ENCODE data around the gene HSPA12A.
"Not testable (repeated sequence)": the region's sequence is repeated elsewhere in the genome, so short reads cannot be mapped to it uniquely, and the experiment has no call there.

HSPA12A gene

GRCh38 chr10:116711803-116712202 is 30.6 kb downstream of the HSPA12A start:
- H3K27me3 ChIP-seq (replicated peaks; ENCODE audit: control insufficient read depth, insufficient read depth, low read length); H3K4me3 ChIP-seq (ENCODE audit: low read length); H3K9me3 ChIP-seq (ENCODE audit: control insufficient read depth, low read length); H3K36me3 ChIP-seq (ENCODE audit: control insufficient read depth, insufficient read depth, low read length, severe bottlenecking); DNase-seq (ENCODE audit: low read depth); H3K9ac ChIP-seq (ENCODE audit: low read length): not testable (repeated sequence)
- peaks cover 46% of the 10 kb centered on the region for H3K4me1 ChIP-seq (ENCODE audit: control insufficient read depth, insufficient read depth, low read length)

GRCh38 chr10:116710076-116710475 is 32.3 kb downstream of the HSPA12A start:
- H3K4me1 ChIP-seq (ENCODE audit: control insufficient read depth, insufficient read depth, low read length) = peaks cover 56% of the 10 kb centered on the region
- DNase-seq (ENCODE audit: low read depth) = no peak
- H3K4me3 ChIP-seq (ENCODE audit: low read length) = peak overlapping the region; percentile 30
- no peaks in the 10 kb centered on the region for H3K27me3 ChIP-seq (replicated peaks; ENCODE audit: control insufficient read depth, insufficient read depth, low read length)
- H3K36me3 ChIP-seq (ENCODE audit: control insufficient read depth, insufficient read depth, low read length, severe bottlenecking) = no peaks in the 10 kb centered on the region
- H3K9me3 ChIP-seq (ENCODE audit: control insufficient read depth, low read length) = no peaks in the 10 kb centered on the region
- peak overlapping the region; percentile 40 for H3K9ac ChIP-seq (ENCODE audit: low read length)

- Histone ChIP-seq H3K9ac (ENCODE audit: low read length) (peak overlapping the region; percentile 32), H3K4me1 (ENCODE audit: control insufficient read depth, insufficient read depth, low read length) (peaks cover 56% of the 10 kb centered on the region), H3K27me3 (replicated peaks; ENCODE audit: control insufficient read depth, insufficient read depth, low read length) (no peaks in the 10 kb centered on the region), H3K9me3 (ENCODE audit: control insufficient read depth, low read length) (no peaks in the 10 kb centered on the region), H3K4me3 (ENCODE audit: low read length) (peak overlapping the region; percentile 36), H3K36me3 (ENCODE audit: control insufficient read depth, insufficient read depth, low read length, severe bottlenecking) (no peaks in the 10 kb centered on the region)
- no peak for DNase-seq (ENCODE audit: low read depth)
Observed at GRCh38 chr10:116708877-116709276, 33.5 kb downstream of the HSPA12A start.

- Histone ChIP-seq H3K9me3 (ENCODE audit: control insufficient read depth, low read length) (no peaks in the 10 kb centered on the region), H3K36me3 (ENCODE audit: control insufficient read depth, insufficient read depth, low read length, severe bottlenecking) (no peaks in the 10 kb centered on the region), H3K9ac (ENCODE audit: low read length) (peak overlapping the region; percentile 32), H3K27me3 (replicated peaks; ENCODE audit: control insufficient read depth, insufficient read depth, low read length) (no peaks in the 10 kb centered on the region), H3K4me1 (ENCODE audit: control insufficient read depth, insufficient read depth, low read length) (peaks cover 56% of the 10 kb centered on the region), H3K4me3 (ENCODE audit: low read length) (peak overlapping the region; percentile 36)
- peak; percentile 24 for DNase-seq (ENCODE audit: low read depth)
Observed at GRCh38 chr10:116708391-116708821, 34.0 kb downstream of the HSPA12A start.

- DNase-seq (ENCODE audit: low read depth) = no peak
- Histone ChIP-seq H3K9me3 (ENCODE audit: control insufficient read depth, low read length) (no peaks in the 10 kb centered on the region), H3K4me3 (ENCODE audit: low read length) (peak overlapping the region; percentile 25), H3K9ac (ENCODE audit: low read length) (peak overlapping the region; percentile 32), H3K27me3 (replicated peaks; ENCODE audit: control insufficient read depth, insufficient read depth, low read length) (no peaks in the 10 kb centered on the region), H3K4me1 (ENCODE audit: control insufficient read depth, insufficient read depth, low read length) (peaks cover 56% of the 10 kb centered on the region), H3K36me3 (ENCODE audit: control insufficient read depth, insufficient read depth, low read length, severe bottlenecking) (peaks cover 3% of the 10 kb centered on the region)
Observed at GRCh38 chr10:116707981-116708380, 34.4 kb downstream of the HSPA12A start.

- no peak for DNase-seq (ENCODE audit: low read depth)
- H3K4me3 ChIP-seq (ENCODE audit: low read length) = no peak overlapping the region
- H3K9me3 ChIP-seq (ENCODE audit: control insufficient read depth, low read length) = no peaks in the 10 kb centered on the region
- peaks cover 51% of the 10 kb centered on the region for H3K4me1 ChIP-seq (ENCODE audit: control insufficient read depth, insufficient read depth, low read length)
- H3K36me3 ChIP-seq (ENCODE audit: control insufficient read depth, insufficient read depth, low read length, severe bottlenecking) = peaks cover 7% of the 10 kb centered on the region
- H3K27me3 ChIP-seq (replicated peaks; ENCODE audit: control insufficient read depth, insufficient read depth, low read length) = no peaks in the 10 kb centered on the region
- H3K9ac ChIP-seq (ENCODE audit: low read length) = no peak overlapping the region
Observed at GRCh38 chr10:116706281-116706680, 36.1 kb downstream of the HSPA12A start.

GRCh38 chr10:116705498-116705897 is 36.9 kb downstream of the HSPA12A start:
- H3K9me3 ChIP-seq (ENCODE audit: control insufficient read depth, low read length) = no peaks in the 10 kb centered on the region
- H3K4me1 ChIP-seq (ENCODE audit: control insufficient read depth, insufficient read depth, low read length) = peaks cover 46% of the 10 kb centered on the region
- no peaks in the 10 kb centered on the region for H3K27me3 ChIP-seq (replicated peaks; ENCODE audit: control insufficient read depth, insufficient read depth, low read length)
- peaks cover 9% of the 10 kb centered on the region for H3K36me3 ChIP-seq (ENCODE audit: control insufficient read depth, insufficient read depth, low read length, severe bottlenecking)
- no peak for DNase-seq (ENCODE audit: low read depth)
- no peak overlapping the region for H3K4me3 ChIP-seq (ENCODE audit: low read length)
- H3K9ac ChIP-seq (ENCODE audit: low read length) = no peak overlapping the region

- Histone ChIP-seq H3K27me3 (replicated peaks; ENCODE audit: control insufficient read depth, insufficient read depth, low read length) (no peaks in the 10 kb centered on the region), H3K4me1 (ENCODE audit: control insufficient read depth, insufficient read depth, low read length) (peaks cover 40% of the 10 kb centered on the region), H3K9ac (ENCODE audit: low read length) (no peak overlapping the region), H3K36me3 (ENCODE audit: control insufficient read depth, insufficient read depth, low read length, severe bottlenecking) (peaks cover 12% of the 10 kb centered on the region), H3K4me3 (ENCODE audit: low read length) (no peak overlapping the region), H3K9me3 (ENCODE audit: control insufficient read depth, low read length) (no peaks in the 10 kb centered on the region)
- no peak for DNase-seq (ENCODE audit: low read depth)
Observed at GRCh38 chr10:116704926-116705325, 37.4 kb downstream of the HSPA12A start.

- peaks cover 13% of the 10 kb centered on the region for H3K4me1 ChIP-seq (ENCODE audit: control insufficient read depth, insufficient read depth, low read length)
- H3K4me3 ChIP-seq (ENCODE audit: low read length) = no peak overlapping the region
- peaks cover 30% of the 10 kb centered on the region for H3K36me3 ChIP-seq (ENCODE audit: control insufficient read depth, insufficient read depth, low read length, severe bottlenecking)
- DNase-seq (ENCODE audit: low read depth) = no peak
- no peak overlapping the region for H3K9ac ChIP-seq (ENCODE audit: low read length)
- H3K9me3 ChIP-seq (ENCODE audit: control insufficient read depth, low read length) = no peaks in the 10 kb centered on the region
- H3K27me3 ChIP-seq (replicated peaks; ENCODE audit: control insufficient read depth, insufficient read depth, low read length) = no peaks in the 10 kb centered on the region
Observed at GRCh38 chr10:116702165-116702564, 40.2 kb downstream of the HSPA12A start.

- no peaks in the 10 kb centered on the region for H3K4me1 ChIP-seq (ENCODE audit: control insufficient read depth, insufficient read depth, low read length)
- H3K9ac ChIP-seq (ENCODE audit: low read length) = no peak overlapping the region
- no peak overlapping the region for H3K4me3 ChIP-seq (ENCODE audit: low read length)
- H3K9me3 ChIP-seq (ENCODE audit: control insufficient read depth, low read length) = no peaks in the 10 kb centered on the region
- H3K27me3 ChIP-seq (replicated peaks; ENCODE audit: control insufficient read depth, insufficient read depth, low read length) = no peaks in the 10 kb centered on the region
- H3K36me3 ChIP-seq (ENCODE audit: control insufficient read depth, insufficient read depth, low read length, severe bottlenecking) = peaks cover 38% of the 10 kb centered on the region
- no peak for DNase-seq (ENCODE audit: low read depth)
Observed at GRCh38 chr10:116699471-116700150, 42.8 kb downstream of the HSPA12A start.

- no peak for DNase-seq (ENCODE audit: low read depth)
- Histone ChIP-seq H3K36me3 (ENCODE audit: control insufficient read depth, insufficient read depth, low read length, severe bottlenecking) (peaks cover 38% of the 10 kb centered on the region), H3K9me3 (ENCODE audit: control insufficient read depth, low read length) (no peaks in the 10 kb centered on the region), H3K9ac (ENCODE audit: low read length) (no peak overlapping the region), H3K4me1 (ENCODE audit: control insufficient read depth, insufficient read depth, low read length) (no peaks in the 10 kb centered on the region), H3K4me3 (ENCODE audit: low read length) (no peak overlapping the region), H3K27me3 (replicated peaks; ENCODE audit: control insufficient read depth, insufficient read depth, low read length) (no peaks in the 10 kb centered on the region)
Observed at GRCh38 chr10:116699049-116699448, 43.3 kb downstream of the HSPA12A start.

- no peak overlapping the region for H3K4me3 ChIP-seq (ENCODE audit: low read length)
- no peaks in the 10 kb centered on the region for H3K9me3 ChIP-seq (ENCODE audit: control insufficient read depth, low read length)
- DNase-seq (ENCODE audit: low read depth) = no peak
- no peak overlapping the region for H3K9ac ChIP-seq (ENCODE audit: low read length)
- no peaks in the 10 kb centered on the region for H3K4me1 ChIP-seq (ENCODE audit: control insufficient read depth, insufficient read depth, low read length)
- peaks cover 38% of the 10 kb centered on the region for H3K36me3 ChIP-seq (ENCODE audit: control insufficient read depth, insufficient read depth, low read length, severe bottlenecking)
- no peaks in the 10 kb centered on the region for H3K27me3 ChIP-seq (replicated peaks; ENCODE audit: control insufficient read depth, insufficient read depth, low read length)
Observed at GRCh38 chr10:116698364-116698763, 44.0 kb downstream of the HSPA12A start.
